ENCODE data around the gene GLP2R.

The GLP2R gene

DNA sequence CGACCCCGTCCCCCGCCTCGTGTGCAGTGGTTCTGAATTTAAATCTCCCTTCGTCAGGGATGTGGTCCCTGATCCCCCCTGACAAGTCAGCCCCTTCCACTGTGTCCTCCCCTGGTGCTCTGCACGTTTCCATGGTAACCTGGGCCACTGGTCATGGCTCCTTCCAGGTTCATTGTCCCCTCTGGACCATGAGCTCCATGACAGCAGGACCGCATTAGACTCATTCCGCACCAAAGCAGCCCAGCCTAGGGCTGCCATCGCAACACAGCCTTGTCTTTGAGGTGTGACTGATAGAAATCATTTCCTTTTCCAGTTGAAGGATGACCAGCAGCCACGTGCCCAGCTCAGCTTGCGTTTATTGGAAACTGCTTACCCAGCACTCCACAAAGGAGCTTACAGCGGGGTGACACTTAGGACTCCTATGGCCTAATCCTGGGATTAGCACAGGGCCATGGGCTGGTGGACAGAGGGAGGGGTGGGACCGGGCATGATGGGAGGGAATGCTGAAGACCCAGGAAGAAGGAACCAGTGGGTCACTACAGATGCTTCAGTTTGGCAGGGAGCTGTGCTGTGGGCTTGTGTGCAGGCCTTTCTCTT, 71.7 kb downstream of the GLP2R start:
- DNase-seq (ENCODE audit: low read depth in 2 of 2, low spot score in 1 of 2): no peak

DNA sequence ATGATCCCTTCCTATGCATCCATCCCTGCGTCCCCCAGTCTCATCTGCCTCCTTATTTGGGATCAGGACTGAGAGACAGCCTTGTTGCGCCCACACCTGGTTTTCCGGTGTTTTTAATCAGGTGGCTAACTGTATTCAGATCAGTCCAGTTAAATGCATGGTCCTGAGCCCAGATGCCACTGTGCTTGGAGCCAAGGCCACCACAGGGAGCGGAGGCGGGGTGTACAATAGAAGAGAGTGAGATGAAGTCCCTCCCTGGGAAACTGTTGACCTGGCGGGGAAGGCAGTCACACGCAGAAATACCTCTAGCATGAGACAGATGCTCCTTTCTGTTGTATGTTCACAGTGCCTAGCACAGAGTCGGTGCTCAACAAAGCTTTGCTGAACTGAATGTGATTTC, 73.1 kb downstream of the GLP2R start:
- no peak for DNase-seq (ENCODE audit: low read depth in 2 of 2, low spot score in 1 of 2)

DNA sequence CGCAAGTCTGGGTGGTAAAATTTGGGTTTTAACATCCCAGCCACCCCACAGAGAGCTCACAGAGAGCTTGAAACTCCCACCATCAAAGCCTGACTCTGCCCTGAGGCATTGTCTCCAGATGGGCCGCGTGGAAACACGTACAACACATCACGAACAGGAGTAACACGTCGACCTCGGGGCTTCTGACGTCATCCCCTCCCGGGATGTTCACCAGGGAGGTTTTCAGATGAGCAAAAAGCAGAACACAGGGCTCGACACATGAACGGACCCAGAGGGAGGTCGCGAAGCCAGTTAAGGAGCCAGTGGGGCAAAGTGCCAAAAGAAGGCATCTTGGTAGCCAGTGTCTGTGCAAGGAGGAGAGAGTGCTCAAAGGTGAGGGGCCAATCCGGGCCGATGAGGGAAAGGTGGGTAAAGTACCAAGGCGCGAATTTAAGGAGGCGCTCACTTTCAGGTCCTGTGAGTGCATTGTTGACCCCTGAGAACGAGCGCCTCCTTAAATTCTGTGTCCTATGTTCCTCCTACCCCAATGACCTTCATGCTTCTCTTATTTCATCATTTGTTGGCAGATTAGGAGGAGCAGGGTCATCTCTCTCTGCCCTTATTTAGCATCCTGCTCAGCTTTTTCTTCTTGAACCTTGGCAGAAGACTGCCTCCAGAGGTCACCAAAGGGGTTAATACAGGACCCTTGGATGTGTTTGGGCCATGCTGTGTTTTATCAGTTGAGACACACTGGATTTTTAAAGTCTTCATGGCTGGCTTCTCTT, 73.7 kb downstream of the GLP2R start:
- no peak for DNase-seq (ENCODE audit: low read depth in 2 of 2, low spot score in 1 of 2)

DNA sequence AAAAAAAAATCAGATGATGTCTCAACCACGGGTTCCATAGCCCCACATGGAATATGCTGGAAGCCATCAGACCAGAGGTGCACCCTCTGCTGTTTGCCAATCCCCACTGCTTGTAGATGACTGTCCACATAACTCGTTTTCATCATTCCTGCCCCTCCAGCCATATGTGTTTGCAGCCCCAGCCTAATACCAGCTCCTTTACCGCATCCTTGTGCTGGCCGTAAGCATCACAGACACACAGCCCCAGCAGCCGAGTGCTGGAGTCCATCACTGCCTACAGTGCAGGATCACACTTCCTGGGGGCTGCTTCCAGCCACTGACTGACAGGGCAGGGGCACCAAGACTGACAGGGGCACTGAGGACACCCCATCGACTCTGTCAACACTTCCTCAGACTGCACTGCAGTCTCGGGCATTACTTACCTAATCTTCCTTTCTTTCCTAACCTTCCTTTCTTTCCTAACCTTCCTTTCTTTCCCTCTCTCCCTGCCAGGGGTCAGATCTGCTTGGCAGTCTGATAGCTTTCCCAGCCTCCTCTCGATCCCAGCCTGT, 74.4 kb downstream of the GLP2R start:
- DNase-seq (ENCODE audit: low read depth in 2 of 2, low spot score in 1 of 2): no peak

DNA sequence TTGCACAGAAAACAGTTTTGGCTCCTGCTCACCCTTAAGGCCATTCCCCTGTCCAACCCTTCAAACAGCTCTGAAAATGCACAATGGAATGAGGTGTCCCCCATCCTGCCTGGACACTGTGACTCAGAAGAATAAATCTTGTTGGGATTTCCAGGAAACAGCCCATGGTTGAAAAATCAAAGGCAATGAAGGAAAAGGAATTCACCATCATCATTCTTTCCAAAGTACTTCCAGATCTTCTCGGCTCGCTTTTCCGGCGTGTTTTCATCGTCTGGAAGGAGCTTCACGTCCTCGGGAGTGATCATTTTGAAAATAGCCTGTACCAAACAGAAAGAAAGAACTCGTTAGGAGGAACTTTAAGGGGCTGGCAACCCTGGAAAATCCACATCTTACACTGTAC, 75.1 kb downstream of the GLP2R start:
- no peak for DNase-seq (ENCODE audit: low read depth in 2 of 2, low spot score in 1 of 2)

DNA sequence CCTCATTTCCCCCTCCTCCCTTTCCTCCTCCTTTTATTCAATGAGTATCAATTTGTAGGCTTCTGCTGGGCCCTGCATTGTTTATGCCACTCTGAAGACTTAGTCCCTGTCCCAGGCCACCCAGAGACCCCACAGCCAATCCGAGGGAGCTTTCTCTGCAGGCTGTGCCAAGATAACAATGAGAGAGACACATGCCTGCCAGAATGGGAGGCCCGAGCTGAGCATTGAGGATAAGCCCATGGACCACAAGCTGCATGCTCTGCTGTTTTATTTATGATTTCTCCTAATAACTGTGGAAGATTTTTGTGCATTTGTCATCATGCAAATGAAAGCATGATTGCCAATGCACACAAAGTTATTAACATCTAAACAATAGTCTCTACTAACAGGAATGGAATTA, 76.4 kb downstream of the GLP2R start:
- DNase-seq (ENCODE audit: low read depth in 2 of 2, low spot score in 1 of 2): no peak

DNA sequence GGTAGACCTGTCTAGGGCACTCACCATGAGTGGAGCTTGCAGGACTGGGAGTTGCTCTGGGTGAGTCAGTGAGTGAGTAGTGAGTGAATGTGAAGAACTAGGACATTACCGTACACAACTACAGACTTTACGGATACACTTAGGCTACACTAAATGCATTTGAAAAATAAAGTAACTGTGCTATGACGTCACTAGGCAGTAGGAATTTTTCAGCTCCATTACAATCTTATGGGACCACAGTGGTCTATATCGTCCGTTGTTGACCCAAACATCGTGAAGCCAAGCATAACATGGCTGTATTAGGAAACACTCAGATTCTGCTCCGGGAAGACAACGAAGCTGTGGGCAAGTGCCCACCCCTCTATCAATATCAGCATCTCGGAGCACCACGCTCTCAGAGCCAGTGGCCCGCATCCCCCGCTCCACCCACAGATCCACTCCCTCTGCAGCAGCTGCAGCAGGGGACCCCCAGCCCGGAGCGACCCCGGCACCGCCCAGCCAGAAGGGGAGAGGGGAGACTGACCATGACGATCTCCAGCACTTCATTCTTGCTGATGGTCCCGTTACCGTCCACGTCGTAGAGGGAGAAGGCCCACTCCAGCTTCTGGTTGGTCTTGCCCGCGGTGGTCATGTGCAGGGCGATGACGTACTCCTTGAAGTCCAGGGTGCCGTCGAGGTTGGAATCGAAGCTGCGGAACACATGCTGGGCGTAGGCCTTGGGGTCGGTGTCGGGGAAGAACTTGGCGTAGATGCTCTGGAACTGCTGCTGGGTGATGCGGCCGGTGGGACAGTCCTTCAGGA, 78.8 kb downstream of the GLP2R start:
- no peak for DNase-seq (ENCODE audit: low read depth in 2 of 2, low spot score in 1 of 2)

DNA sequence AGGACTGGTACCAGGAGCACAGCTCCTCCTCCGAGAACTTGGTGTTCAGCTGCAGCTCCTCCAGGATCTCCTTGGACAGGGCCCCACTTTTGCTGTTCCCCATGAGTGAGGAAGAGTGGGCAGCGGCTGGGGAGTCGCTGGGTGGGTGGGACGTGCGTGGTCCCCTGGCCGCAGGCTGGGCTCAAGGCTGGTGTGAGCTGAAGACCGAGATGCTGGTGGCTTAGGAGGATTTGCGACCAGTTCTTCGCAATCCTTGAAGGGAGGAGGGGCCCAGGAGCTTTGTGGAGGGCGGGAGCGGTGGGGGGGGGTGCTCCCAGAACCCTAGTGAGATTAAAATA, 79.3 kb downstream of the GLP2R start, which contains the start of gene RCVRN:
RCVRN (minus strand) TSS at position 194 of the 338 bp plus-strand sequence; CDS start at position 103, 91 bp downstream.
- DNase-seq (ENCODE audit: low read depth in 2 of 2, low spot score in 1 of 2): no peak

DNA sequence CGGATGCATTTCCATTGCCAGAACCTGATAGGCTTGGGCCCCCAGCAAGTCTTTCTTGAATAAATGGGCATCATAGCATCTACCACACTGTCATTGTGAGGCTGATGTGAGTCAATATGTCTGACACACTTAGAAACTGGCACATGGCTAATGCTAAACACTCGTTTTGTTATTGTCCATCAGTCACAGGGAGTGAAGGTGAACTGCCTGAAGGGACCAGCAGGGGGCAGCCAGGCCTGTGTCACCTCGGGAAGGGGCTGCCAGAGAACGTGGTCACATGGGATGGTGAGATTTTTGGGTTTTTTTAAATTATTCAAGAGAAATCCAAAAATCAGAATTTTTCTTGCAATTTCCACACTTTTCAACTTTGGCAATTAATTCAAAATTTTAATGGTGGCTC, 80.2 kb downstream of the GLP2R start:
- no peak for DNase-seq (ENCODE audit: low read depth in 2 of 2, low spot score in 1 of 2)

DNA sequence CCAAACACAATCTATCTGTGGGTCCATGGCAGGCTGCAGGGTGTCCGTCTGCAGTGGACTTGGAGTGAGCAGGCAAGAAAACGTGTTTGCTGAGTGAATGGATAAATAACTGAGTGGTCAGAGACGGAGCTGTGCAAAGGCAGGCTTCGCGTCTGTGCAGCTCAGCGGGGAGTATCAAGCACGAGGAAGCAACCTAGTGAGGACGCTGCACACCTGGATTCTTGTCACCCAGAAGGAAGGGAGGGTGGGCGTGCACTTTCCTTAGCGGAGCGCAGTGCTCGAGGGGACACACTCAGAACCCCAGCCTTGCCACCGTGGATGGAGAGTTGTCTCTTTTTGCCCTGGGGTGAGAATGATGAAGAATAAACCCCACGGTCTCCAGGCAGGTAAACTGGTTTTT, 80.9 kb downstream of the GLP2R start:
- no peak for DNase-seq (ENCODE audit: low read depth in 2 of 2, low spot score in 1 of 2)

DNA sequence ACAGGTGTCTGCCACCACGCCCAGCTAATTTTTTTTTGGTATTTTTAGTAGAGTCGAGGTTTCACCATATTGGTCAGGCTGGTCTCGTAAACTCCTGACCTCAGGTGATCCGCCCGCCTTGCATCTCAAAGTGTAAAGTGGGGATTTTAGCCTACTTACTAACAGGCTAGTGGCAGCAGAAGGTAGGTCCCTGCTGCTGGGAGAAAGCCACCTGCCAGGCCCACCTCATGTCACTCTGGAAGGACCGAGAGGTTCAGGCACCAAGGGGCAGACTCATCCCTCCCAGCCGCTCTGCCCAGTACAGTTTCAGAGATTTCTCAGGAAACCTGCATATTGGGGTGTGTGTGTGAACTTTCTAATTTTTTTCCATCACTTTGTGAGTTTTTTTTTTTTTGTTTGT, 81.4 kb downstream of the GLP2R start:
- no peak for DNase-seq (ENCODE audit: low read depth in 2 of 2, low spot score in 1 of 2)

DNA sequence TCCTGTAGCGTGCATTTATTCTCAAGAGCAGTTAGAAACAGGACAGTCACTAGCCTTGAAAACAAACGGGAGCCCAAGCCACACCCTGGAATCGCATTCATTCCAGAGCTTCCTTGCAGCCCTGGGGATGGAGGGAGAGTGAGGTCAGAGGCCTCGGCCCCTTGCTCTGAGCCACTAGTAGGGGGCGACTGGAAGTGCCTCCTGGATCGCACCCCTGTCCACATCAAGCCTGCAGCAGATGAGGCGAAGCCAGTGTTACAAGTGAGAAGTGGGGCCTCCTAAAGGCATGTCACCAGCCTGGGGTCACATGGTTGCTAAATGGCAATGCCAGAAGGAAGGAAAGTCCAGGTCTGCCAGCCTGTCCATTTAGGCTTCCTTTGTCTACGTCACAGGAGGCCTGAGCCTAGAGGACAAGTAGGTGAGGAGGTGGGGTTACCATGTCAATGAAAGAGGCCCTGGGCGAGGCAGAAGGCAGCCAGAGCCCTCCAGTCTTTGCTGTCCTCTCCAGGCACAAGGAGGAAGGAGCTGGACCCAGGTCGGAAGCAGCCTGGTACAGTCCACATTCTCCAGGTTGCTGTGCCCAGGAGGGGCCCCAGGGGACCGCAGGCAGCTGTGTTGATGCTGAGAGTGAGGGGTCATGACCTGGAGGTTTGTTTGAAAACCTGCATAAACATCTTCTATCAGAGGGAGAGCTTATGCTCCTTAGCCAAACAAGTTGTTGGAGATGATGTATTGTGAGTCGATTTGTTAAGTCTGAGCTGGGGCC, 82.3 kb downstream of the GLP2R start:
- DNase-seq (ENCODE audit: low read depth in 2 of 2, low spot score in 1 of 2): no peak

DNA sequence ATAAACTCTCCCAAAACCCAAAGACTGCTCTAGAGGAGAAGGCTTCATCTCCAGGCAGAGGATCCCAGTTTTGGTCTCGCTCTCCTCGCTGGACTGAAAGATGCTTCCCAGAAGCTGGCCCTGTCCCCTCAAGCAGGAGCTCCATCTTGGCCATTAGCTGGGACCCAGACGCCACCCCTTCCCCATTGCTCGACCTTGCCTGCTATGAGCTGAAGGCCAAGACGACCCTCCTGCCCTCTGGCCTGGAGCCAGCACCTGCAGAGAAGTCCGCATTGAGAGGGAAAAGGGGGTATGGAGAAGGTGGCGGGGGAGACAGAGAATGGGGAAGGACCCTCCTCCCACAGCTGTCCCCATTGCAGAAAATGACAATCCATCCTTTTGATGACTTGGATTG, 82.9 kb downstream of the GLP2R start:
- no peak for DNase-seq (ENCODE audit: low read depth in 2 of 2, low spot score in 1 of 2)

DNA sequence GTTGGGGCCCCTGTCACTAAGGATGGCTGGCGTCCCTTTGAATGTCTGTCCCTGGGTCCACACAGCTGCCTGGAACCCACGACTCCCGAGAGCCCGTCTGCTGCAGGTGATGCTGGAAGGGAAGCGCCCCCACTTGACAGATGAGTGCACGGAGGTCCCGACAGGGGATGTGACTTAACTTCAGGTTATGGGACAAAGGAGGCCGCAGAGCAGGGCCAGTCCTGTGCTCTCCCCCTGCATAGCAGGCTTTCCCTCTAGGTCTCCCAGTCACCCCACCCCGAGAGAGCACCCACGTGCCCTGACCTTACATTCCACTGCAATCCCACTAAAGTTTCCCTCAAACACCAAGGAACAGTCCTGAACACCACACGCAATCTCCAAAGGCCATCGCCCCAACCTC, 85.4 kb downstream of the GLP2R start:
- no peak for DNase-seq (ENCODE audit: low read depth in 2 of 2, low spot score in 1 of 2)

DNA sequence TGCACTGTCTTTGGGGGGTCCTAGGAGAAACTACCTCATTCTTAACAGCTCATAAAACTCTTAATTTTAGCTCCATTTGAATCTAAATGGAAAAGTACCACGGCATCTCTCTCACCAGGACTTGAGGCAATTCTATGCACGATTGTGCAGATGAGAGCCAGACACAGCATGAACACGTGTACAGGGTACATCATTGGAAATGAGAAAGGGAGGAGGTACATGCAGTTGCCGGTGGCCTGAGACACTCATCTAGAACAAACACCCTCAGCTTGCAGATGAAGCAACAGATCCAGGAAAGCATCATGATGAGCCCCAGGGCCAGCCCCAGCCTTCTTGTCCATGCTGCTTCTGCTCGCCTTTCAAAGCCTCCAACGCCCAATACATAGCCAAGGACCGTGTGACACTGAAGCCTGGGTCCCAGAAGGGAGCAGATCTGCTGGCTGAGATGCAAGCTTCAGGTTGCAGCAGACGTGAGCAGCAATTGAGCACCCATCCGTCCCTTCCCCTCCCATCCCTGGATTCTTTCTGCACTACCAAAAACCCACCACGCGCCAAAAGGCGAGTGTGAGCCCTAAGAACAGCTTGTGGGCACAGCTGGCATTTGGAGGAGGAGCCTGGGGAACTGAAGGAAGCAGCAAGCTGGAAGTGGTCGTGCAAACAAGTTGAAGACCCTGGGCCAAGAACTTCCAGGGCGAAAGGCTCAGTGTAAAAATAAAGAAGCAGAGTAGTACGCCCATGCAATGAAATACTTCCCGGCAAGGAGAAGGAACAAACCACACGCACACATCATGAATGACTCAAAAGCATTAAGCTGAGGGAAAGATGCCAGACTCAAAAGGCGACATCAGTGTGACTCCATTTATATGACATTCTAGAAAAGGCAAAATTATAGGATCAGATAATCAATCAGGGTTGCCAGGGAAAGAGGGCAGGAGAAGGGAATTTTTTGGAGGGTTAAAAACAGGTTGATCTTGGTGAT, 86.7 kb downstream of the GLP2R start:
- DNase-seq (ENCODE audit: low read depth in 2 of 2, low spot score in 1 of 2): no peak

DNA sequence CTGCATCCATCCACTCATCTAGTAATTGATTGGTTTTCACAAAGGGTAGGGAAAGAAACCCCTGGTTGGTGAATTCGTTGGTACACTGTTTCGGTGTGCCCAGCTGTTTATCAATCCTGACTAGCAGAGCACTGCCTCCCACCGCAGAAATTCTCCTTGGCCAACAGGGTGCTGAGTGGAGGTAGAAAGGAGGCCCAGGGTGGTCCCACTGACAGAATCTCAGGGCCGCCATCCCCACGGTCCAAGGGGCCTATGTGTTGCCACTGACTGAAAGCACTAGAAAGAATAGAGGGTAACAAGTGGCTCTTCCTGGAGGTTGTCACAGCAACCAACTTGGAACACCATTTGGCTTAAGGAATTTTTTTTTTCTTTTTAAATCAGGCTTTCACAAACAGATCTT, 87.8 kb downstream of the GLP2R start:
- DNase-seq (ENCODE audit: low read depth in 2 of 2, low spot score in 1 of 2): no peak

DNA sequence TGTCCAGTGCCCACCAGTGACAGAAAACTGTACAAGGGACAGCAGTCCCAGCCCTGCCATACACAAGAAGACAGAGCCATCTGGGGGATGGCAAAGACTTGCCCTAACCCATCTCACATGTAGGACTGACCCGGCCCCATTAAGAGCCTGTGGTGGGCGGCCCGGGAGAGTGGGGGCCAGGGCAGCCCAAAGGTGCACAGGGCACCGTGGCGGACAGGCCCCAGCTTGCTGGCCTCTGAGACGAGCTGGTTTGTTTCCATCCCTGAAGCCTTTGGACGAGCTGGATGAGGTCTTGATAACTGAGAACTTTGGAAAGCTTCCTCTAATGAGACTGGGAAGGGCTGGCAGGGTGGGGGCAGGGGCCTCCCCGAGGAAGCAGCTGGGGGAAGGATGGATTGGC, 90.4 kb downstream of the GLP2R start:
- no peak for DNase-seq (ENCODE audit: low read depth in 2 of 2, low spot score in 1 of 2)

DNA sequence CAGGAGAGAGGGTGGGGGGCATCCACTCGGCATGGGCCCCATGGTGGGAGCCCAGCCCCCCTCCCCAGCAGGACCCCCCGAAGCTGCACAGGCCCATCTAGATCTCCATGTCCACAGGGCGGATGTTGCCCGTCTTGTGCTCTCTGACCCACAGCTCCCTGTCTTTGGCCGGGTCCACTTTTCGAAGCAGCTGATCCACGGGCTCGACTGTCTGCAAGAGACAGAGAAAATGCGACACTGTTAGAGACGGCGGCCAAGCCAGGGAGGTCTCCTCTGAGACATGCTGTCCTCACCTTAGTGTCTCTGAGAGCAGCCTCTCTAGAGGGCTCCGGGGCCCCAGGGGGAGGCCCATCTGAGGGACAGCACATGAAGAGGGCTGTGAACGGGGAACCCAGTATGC, 91.4 kb downstream of the GLP2R start:
- DNase-seq (ENCODE audit: low read depth in 2 of 2, low spot score in 1 of 2): no peak

DNA sequence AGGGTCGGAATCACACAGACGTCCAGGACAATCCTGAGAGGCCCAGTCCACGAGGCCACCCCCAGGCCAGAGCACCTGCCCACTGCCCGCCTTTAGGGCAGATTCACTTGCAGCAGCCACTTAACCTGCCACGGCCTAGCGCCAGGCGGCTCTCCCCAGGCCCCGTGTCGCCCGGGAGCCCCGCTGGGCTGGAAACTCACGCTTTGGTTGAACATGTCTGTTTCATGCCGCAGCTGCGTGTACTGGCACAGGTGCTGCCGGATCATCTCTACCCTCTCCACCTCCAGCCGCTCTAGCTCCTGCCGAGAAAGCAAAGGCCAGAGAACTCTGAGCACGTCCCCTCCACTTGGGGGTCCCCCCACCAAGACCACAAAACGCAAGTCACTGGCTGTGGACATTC, 92.1 kb downstream of the GLP2R start:
- no peak for DNase-seq (ENCODE audit: low read depth in 2 of 2, low spot score in 1 of 2)

DNA sequence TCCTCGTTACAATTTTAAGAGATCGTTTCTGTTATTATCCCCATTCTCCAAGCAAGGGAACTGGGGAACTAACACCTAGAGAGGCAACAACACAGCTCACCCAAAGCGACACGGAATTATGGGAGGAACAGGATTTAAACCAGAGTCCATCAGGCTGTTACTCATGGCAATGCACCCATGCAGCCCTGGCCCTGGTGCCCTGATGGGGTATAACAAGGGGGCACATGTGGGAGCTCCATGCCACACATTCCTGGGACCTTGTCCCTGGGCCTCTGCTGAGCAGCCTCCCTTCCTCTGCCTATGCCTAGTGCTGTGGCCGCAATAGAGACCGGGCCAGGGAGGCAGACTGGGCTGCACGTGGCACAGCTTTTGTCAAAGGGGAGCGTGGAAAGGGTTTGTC, 92.6 kb downstream of the GLP2R start:
- no peak for DNase-seq (ENCODE audit: low read depth in 2 of 2, low spot score in 1 of 2)

Data from stimulated activated CD8-positive, alpha-beta memory T cell treated with anti-CD3 and anti-CD28 coated beads, Interleukin-4, amount 100 ng/mL, for 1 hour (primary cell).